GM19193 (cell line): ENCODE data around the gene MIR17HG.

Source experiments
- POLR2A ChIP-seq: IDR thresholded peaks from 4 replicates; pipeline ENCODE4 v1.6.1; 2011; ENCODE audit not compliant: insufficient read depth, insufficient read length; ENCODE audit errors: extremely low read depth

Gene MIR17HG

DNA sequence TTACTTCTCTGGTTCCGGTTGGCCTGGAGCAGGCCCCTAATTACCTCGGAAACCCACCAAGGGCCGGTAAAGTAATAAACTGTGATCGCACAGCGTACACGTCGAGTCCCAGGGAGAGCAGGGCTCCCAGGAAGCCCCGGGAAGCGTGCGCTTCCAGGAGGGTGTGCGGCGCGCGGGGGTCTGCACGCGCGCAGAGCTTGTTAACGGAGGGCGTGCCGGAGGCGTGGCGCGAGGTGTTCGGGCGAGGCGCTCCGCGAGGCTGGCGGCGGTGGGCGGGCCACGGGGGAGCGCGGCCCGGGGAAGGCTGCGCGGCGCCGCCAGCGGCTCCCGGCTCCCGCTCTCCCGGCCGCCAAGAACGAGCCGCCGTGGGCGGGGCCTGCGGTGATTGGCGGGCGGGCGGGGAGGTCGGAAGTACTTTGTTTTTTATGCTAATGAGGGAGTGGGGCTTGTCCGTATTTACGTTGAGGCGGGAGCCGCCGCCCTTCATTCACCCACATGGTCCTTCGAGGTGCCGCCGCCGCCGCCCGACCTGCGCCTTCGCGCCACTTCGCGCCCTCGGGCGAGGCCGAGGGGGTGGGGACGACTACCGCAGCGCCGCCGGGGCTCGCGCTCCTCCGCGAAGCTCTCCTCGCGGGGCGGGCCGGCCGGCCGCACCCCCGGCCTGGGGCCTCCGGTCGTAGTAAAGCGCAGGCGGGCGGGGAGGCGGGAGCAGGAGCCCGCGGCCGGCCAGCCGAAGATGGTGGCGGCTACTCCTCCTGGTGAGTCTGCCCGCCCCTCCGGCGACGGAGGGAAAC, at the start of gene MIR17HG:
Gene MIR17HG (plus strand): TSS at position 486 of the 794 bp plus-strand sequence.
- peak; percentile 94 for TF ChIP-seq POLR2A

DNA sequence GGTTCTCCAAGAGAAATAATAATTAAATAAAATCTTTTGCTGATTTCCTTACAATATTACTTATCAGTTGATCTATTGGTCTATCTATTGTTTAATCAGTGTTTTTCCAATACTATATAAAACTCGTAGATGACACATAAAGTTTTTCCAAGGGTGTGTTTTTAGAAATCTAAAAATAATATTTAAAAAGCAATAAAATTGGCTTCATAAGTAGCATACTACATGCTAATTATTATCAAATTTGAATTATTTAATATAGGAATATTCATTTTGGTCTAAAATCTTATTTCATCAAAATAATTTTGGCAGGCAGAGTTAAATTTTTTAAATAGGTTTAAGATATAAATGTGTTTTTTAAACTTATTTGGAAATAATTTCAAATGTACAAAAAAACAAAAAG, 49.4 kb upstream of the MIR17HG start:
- TF ChIP-seq POLR2A, result no peak

DNA sequence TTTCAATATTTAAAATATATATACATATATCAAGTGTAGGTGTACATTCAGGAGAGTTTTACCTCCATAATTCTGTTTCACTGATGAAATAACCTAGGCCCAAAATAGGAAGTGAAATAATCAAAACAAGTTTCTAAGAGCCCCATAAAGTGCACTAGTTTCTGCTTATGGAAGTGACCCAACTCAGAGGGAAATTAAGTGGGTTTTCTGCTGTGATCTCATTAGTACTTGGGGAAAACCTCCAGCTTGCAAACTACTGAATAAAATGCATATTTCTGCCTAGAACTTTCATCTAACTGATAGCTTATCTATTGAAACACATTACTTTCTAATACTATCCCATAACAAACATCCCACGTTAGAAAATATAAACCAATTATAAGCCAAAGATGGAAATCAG, 45.4 kb upstream of the MIR17HG start:
- TF ChIP-seq POLR2A, result no peak

DNA sequence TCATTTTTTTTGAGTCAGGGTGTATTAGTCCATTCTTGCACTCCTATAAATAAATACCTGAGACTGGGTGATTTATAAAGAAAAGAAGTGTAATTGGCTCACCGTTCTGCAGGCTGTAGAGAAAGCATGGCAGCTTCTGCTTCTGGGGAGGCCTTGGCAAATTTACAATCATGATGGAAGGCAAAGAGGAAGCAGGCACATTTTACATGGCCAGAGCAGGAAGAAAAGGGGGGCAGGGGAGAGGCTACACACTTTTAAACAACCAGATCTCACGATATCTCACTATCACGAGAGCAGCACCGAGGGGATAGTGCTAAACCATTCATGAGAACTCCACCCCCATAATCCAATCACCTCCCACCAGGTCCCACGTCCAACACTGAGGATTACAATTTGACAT, 44.5 kb upstream of the MIR17HG start:
- TF ChIP-seq POLR2A, result no peak

DNA sequence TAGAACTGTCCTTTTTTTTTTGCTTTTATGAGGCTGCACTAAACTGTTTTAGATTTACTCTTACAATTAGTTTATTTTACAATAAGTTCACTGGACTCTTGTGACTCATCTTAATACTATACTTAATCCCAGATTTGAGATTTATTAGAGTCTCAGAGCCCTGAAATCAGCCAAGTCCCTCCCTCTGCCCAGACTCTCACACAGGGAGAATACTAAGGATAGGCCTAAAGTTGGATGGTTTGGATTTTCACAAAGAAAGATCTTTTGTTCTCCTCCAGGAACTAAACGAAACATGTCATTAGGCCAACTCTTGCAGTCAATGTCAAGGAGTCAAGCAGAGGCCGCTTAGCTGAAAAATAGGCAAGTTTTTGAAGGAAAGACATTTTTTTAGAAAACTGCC, 42.7 kb upstream of the MIR17HG start:
- TF ChIP-seq POLR2A, result no peak

DNA sequence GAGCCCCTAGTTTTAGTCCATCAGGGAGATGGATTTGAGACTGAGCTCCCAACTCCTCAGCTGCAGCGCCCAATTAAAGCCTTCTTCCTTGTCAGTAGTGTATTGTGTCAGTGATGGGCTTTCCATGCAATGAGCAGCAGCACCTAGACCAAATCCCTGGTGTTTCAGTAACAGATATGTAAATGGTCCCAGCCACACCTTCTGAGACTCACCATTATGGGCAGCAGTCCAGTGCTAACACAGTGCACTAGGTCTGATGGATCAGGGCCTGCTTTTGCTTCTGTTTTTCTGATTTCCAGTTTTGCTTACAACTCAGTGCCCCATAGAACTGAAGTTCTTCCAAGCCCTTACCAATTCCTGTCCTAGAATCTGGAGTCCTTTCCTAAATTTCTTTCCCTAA, 41.8 kb upstream of the MIR17HG start:
- no peak for TF ChIP-seq POLR2A

DNA sequence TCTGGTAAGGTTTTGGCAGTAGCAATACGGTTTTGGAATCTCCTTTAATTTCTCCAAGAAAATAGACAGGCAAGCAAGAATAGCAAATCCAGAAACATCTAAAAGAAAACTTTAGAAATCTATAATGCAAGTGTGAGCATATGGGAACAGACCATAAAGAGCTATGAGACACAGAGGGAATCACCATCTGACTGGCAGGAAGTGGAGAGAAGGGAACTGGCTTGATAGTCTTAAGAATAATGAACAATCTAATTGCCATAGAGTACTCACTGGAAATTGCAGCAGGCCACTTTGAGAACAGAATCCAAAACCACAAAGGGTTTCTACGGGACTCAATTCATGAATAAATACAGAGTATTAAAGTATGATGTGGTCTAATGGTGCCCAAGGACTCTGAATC, 39.6 kb upstream of the MIR17HG start:
- TF ChIP-seq POLR2A, result no peak

DNA sequence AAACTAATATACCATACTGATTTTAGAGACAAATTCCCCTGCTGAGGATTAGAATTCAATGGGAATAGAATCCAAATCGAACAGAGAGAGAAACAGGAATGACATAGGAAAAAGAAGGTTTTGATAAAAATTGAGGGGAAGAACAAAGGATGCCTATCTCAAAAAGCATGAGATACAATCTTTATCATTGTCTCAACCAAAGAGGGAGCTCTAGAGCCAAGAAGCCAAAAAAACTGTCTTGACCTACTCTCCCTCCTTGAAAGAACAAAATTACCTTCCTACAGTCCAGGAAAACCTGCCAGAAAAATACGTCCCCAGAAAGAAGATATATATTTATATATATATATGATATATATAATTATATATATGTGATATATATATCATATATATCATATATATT, 39.2 kb upstream of the MIR17HG start:
- TF ChIP-seq POLR2A, result no peak

DNA sequence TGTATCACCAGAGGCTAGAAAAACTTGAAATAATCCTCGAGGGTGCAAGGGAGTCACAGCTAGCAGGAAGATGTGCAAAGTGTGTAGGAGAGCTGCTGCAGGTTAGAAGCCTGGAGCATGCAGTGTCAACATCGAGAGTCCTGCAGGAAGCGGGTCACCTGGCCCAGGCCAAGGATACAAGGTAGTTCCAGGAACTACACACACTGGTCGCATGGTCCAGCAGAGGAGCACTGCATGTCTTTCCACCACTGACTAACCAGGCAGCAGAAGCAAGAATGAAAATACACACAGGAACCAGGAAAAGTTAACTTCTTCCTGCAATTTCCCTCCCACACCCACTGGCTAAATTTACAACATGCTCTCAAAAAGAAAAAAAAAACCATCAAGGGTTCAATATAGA, 36.0 kb upstream of the MIR17HG start:
- TF ChIP-seq POLR2A, result no peak

DNA sequence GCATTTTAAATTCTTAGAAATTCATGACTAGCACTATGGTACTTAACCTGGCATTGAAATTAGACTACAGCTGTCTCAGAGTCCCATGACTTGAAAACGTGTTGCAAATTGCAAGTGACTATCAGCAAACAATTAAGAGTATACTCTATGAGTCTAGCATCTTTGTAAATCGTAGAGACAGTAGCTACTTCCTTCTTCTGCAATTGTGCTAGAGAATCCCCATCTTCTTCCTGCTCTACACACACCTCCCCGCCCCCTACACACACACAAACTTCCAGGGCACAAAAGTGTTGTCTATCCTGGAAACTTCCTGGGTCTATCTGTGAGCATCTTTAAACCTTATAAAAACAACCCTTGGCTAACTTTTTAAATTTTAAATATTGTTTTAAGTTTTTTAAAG, 35.2 kb upstream of the MIR17HG start:
- TF ChIP-seq POLR2A, result no peak

DNA sequence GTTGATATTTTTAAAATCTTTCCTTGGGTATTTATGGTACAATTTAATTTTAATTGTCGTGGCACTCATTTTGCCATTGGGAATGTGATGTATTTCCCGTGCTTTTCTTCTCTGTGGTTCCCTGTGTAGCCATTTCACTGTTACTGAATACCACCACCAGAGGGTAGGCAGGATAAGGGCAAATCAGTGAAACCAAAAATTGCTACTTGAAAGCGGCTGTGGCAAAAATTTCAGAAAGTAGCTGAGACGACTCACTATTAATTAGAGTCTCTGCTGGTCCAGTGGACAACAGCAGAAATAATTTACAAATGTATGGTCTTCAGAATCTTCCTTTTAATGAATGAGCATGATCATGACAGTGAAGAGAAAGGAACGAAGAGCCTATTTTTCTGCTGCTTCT, 34.4 kb upstream of the MIR17HG start:
- no peak for TF ChIP-seq POLR2A

DNA sequence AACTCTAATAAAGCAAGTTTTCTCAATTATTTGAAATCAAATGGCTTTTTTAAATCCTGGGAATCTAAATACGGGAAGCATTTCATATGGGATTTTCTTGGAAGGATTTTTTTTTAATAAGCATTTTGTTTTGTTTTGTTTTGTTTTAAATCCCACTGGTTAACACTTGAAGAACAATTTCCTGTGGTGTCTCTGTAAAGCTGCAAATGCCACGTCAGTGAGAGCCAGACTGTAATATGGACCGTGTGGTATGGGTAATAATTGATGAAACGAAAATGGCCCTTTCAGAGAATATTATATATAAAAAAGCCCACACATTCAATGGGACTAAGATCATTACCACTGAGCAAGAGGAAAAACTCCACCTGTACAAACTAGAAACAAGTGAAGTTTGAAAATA, 33.9 kb upstream of the MIR17HG start:
- no peak for TF ChIP-seq POLR2A

DNA sequence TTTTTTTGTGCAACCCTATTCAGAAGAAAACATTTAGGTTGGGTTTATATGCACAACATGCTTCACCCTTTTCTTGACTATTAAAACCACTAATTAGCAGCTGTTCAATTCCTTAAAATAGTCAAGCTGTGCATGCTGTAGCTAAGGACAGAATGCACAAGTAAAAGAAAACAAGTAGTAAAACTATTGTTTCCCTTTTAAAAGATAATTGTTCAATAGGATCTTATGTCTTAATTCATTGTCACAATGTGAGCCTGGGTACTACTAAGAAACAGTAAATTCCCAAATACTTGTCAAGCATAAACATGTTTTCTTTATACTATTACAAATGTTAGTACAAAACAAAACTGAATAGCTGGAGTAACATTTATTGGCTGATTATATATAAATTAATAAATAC, 32.6 kb upstream of the MIR17HG start:
- no peak for TF ChIP-seq POLR2A

DNA sequence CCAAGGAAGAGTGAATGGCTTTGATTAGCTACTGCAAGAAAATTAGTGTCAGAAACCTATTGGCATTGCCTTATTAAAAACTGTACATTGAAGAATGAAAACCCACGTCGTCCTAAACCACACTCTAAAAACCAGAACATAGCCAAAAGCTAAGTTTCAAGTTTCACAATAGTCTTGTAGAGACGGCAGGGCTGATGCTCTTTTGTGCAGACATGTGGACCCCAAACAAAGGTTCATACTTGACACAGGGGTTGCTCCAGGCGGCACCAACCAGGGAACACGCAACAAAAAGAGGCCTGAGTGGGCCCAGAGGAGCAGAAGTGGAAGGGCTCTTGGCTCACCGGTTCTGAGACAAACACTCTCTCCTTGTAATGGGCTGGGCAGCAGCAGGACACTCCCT, 28.6 kb upstream of the MIR17HG start:
- TF ChIP-seq POLR2A, result no peak

DNA sequence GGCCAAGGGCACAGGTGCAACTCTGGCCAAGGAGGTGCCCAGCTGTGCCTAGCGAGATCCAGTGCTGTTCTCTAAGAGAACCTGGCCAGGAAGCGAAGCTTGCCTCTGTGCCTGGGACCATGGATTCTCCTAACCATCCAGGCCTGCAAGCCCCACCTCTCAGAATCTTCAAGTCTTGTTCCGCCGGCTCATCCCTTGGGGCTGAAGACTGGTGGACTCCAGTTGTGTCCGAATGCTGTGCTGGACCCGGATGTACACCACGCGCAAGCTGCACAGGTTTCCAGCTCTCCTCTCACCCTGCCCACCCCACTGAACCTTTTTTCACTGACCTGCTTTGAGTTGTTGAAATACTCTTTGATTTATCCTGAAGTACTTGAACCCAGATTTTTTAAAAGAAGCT, 27.5 kb upstream of the MIR17HG start:
- TF ChIP-seq POLR2A, result no peak

DNA sequence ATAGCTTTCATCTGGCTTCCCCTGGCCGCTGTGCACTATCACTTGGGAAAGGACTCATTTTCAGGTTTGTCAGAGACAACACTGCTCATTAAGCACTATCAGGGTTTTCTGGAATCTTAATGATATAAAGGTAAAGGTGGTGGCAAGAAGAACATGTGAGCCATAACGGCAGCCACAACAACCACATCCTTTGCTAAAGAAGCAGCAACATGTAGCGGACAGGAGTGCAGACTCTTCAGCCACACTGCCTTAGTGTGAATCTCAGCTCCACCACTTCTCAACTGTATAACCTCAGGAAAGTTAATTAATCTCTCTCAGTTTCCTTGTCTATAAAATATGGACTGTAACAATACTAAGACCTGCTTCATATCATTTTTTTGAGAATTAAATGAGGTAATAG, 24.1 kb upstream of the MIR17HG start:
- TF ChIP-seq POLR2A, result no peak

DNA sequence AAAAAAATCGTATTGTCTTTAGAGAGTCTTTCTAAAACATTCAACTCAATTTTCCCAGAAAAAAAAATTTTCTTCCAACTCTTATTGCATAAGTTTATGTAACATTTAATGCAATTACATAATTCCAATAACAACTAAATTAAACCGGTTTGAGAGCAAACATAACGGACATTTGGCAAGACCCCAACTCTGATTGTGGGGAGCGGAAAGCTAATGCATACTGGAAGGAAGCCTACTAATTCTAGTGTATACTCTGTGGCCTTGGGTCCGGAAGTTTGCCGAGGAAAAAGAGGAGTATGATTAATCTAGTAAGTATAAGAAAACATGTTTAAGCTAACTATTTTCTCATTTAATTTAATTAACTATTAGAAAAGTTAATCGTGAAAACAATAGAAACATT, 21.3 kb upstream of the MIR17HG start:
- TF ChIP-seq POLR2A, result no peak
